ENCODE data around the gene DCANP1. TPM values are rescaled to one million over a fixed set of nuclear protein-coding genes. Genes with fewer than 3 reads are reported as not detected.

The DCANP1 gene
- total and polyA plus RNA-seq, 2 donors from 2014 or later = not detected

GRCh38 chr5:135462304-135462703, 15.2 kb upstream of the DCANP1 start:
- intact Hi-C loops (cut with DNase I) = loop anchor here (10.0 kb wide), 1 partner anchor 92 kb away; no protein-coding TSS in a partner anchor
- H3K27ac ChIP-seq (ENCODE audit: low read depth in 2 of 2, low read length in 2 of 2) = no peak overlapping the region
- H3K9me3 ChIP-seq (ENCODE audit: control insufficient read depth in 2 of 3, insufficient read depth in 1 of 3, low read length in 3 of 3) = no peaks in the 10 kb centered on the region
- TF ChIP-seq CTCF (IDR thresholded peaks at IDR 0.05; ENCODE audit: borderline replicate concordance, extremely low read depth, insufficient read depth) = peak; percentile 32
- H3K9ac ChIP-seq (ENCODE audit: low read length in 3 of 3) = no peak overlapping the region
- DNase-seq (peak; percentile 48 to 89 (median 74)), FAIRE-seq (no peak)
- peaks cover 0 to 5% (median 0%) of the 10 kb centered on the region in 3 donors for H3K4me1 ChIP-seq (ENCODE audit: control insufficient read depth in 2 of 3, insufficient read depth in 2 of 3, low read depth in 1 of 3, low read length in 3 of 3)
- H3K36me3 ChIP-seq (ENCODE audit: control insufficient read depth in 2 of 3, insufficient read depth in 3 of 3, low read length in 3 of 3) = no peaks in the 10 kb centered on the region
- no peak overlapping the region for H3K4me3 ChIP-seq (ENCODE audit: low read length in 3 of 3)
- peaks cover 15% of the 10 kb centered on the region for H3K27me3 ChIP-seq (ENCODE audit: control insufficient read depth, insufficient read depth, low read length)

GRCh38 chr5:135461481-135462151, 14.5 kb upstream of the DCANP1 start:
- FAIRE-seq (no peak), DNase-seq (peak in 1 of 5 donors; percentile 41)
- H3K27ac ChIP-seq (ENCODE audit: low read depth in 2 of 2, low read length in 2 of 2) = no peak overlapping the region
- no peaks in the 10 kb centered on the region for H3K9me3 ChIP-seq (ENCODE audit: control insufficient read depth in 2 of 3, insufficient read depth in 1 of 3, low read length in 3 of 3)
- peaks cover 13% of the 10 kb centered on the region for H3K27me3 ChIP-seq (ENCODE audit: control insufficient read depth, insufficient read depth, low read length)
- H3K9ac ChIP-seq (ENCODE audit: low read length in 3 of 3) = no peak overlapping the region
- no peak for TF ChIP-seq CTCF (IDR thresholded peaks at IDR 0.05; ENCODE audit: borderline replicate concordance, extremely low read depth, insufficient read depth)
- intact Hi-C loops (cut with DNase I) = loop anchor here (10.0 kb wide), 1 partner anchor 93 kb away; no protein-coding TSS in a partner anchor
- H3K4me3 ChIP-seq (ENCODE audit: low read length in 3 of 3) = no peak overlapping the region
- H3K36me3 ChIP-seq (ENCODE audit: control insufficient read depth in 2 of 3, insufficient read depth in 3 of 3, low read length in 3 of 3) = no peaks in the 10 kb centered on the region
- H3K4me1 ChIP-seq (ENCODE audit: control insufficient read depth in 2 of 3, insufficient read depth in 2 of 3, low read depth in 1 of 3, low read length in 3 of 3) = peaks cover 0 to 4% (median 0%) of the 10 kb centered on the region in 3 donors

GRCh38 chr5:135460246-135461033, 13.3 kb upstream of the DCANP1 start:
- H3K36me3 ChIP-seq (ENCODE audit: control insufficient read depth in 2 of 3, insufficient read depth in 3 of 3, low read length in 3 of 3) = no peaks in the 10 kb centered on the region
- peak in 1 of 5 donors; percentile 35 for DNase-seq
- no peak overlapping the region for H3K4me3 ChIP-seq (ENCODE audit: low read length in 3 of 3)
- no peak overlapping the region for H3K27ac ChIP-seq (ENCODE audit: low read depth in 2 of 2, low read length in 2 of 2)
- H3K9ac ChIP-seq (ENCODE audit: low read length in 3 of 3) = no peak overlapping the region
- intact Hi-C loops (cut with DNase I) = loop anchor here (10.0 kb wide), 1 partner anchor 94 kb away; no protein-coding TSS in a partner anchor
- H3K9me3 ChIP-seq (ENCODE audit: control insufficient read depth in 2 of 3, insufficient read depth in 1 of 3, low read length in 3 of 3) = no peaks in the 10 kb centered on the region
- TF ChIP-seq CTCF (IDR thresholded peaks at IDR 0.05; ENCODE audit: borderline replicate concordance, extremely low read depth, insufficient read depth) = no peak
- no peaks in the 10 kb centered on the region for H3K4me1 ChIP-seq (ENCODE audit: control insufficient read depth in 2 of 3, insufficient read depth in 2 of 3, low read depth in 1 of 3, low read length in 3 of 3)
- H3K27me3 ChIP-seq (ENCODE audit: control insufficient read depth, insufficient read depth, low read length) = peaks cover 6% of the 10 kb centered on the region
- FAIRE-seq = no peak
